H1 (cell line): ENCODE measurements around the gene KRTAP10-7. TPM values are rescaled to one million over a fixed set of nuclear protein-coding genes. Genes with fewer than 3 reads are reported as not detected.

Experiments
- BRCA1 ChIP-seq: IDR thresholded peaks from 2 replicates; pipeline ENCODE4 v1.6.1; 2012; ENCODE audit warnings: low read depth, low read length, improper control_type of control experiment
- CHD7 ChIP-seq: fragments of 300-600 bp; sonication (generic); IDR thresholded peaks from 2 replicates; pipeline ENCODE4 v1.7.1; 2012; ENCODE audit warnings: low read length, moderate library complexity, mild to moderate bottlenecking, inconsistent platforms; ENCODE audit not compliant: insufficient replicate concordance
- KDM5A ChIP-seq: fragments of 200-600 bp; IDR thresholded peaks from 2 replicates; pipeline ENCODE4 v1.7.1; 2012; ENCODE audit warnings: mild to moderate bottlenecking, low read length, inconsistent platforms, mixed read lengths
- SAP30 ChIP-seq: fragments of 300-600 bp; sonication (generic); IDR thresholded peaks from 2 replicates; pipeline ENCODE4 v1.7.1; 2012; ENCODE audit warnings: low read length, moderate library complexity, mild to moderate bottlenecking, inconsistent platforms; ENCODE audit not compliant: insufficient read depth, insufficient replicate concordance
- polyA plus RNA-seq, 7 experiments: library from polyadenylated mRNA; depleted of rRNA in 3 of 7; stranded (reverse) in 5 of 7; unstranded in 2 of 7; fragments of >200 nt in 5 of 7; fragments of 200-250 nt in 2 of 7; gene quantifications; 1 replicate in 5 of 7; 2 replicates in 1 of 7; 4 replicates in 1 of 7; pipeline versions ENCODE4 v1.2.1 to v1.2.3, GENCODE V29; 2011 to 2013; ENCODE audit warnings: missing spikeins in 2 of 7, mixed read lengths in 2 of 7
- total RNA-seq: library from RNA; stranded (reverse); fragmentation: NEBNext Ultra II Directional; extraction: Animal tissue kit (Norgen Biotek cat#: 25700); gene quantifications from 2 replicates; pipeline ENCODE4 v1.2.1, GENCODE V29; 2021
- TF ChIP-seq, protein P1 (sequence below): IDR thresholded peaks from 2 replicates; pipeline ENCODE4 v1.6.1; 2012; ENCODE audit warnings: inconsistent platforms

Gene KRTAP10-7
- total and polyA plus RNA-seq, 2 of the 8 experiments (the other 6 are each of a cell fraction or from before 2014, with no cell fraction given) = not detected

GRCh38 chr21:44626262-44626661 lies 25.9 kb downstream of the KRTAP10-7 start (continued):
- TF ChIP-seq CHD7 (no peak), KDM5A (no peak), BRCA1 (no peak), SAP30 (no peak)
- TF ChIP-seq, protein P1, sequence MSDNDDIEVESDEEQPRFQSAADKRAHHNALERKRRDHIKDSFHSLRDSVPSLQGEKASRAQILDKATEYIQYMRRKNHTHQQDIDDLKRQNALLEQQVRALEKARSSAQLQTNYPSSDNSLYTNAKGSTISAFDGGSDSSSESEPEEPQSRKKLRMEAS = no peak
